GM13977 (cell line): Measurements from ENCODE around the gene MRM2.

ENCODE experiments used
- DNase-seq: peaks from one replicate; pipeline ENCODE4 v3.0.0; 2012; ENCODE audit warnings: low spot score
- CTCF ChIP-seq: IDR thresholded peaks from 2 replicates; pipeline ENCODE4 v1.5.1; 2012; ENCODE audit warnings: mild to moderate bottlenecking, control low read depth; ENCODE audit not compliant: insufficient read depth; ENCODE audit errors: extremely low read depth, missing control alignments
- in situ Hi-C: fragments of 300-500 bp; cut with MboI; formaldehyde crosslinking; loops from one replicate; pipeline ENCODE4 v1.12.0; 2022; ENCODE audit warnings: low sequenced_read_pairs, low pct_unique_long_range_greater_than_20kb, mixed read lengths, inconsistent platforms; ENCODE audit not compliant: unreplicated experiment

Gene MRM2

GRCh38 chr7:2193575-2194305 is 48.3 kb downstream of the MRM2 start:
- DNase-seq, result no peak
- in situ Hi-C loops, result no loop called here
- no peak for TF ChIP-seq CTCF

GRCh38 chr7:2192831-2193534 is 49.0 kb downstream of the MRM2 start:
- in situ Hi-C loops, result no loop called here
- DNase-seq, result no peak
- TF ChIP-seq CTCF, result no peak

- in situ Hi-C loops, result no loop called here
- TF ChIP-seq CTCF, result no peak
- DNase-seq, result no peak
These were observed 51.0 kb downstream of the MRM2 start for GRCh38 chr7:2191016-2191415.

- DNase-seq, result no peak
- in situ Hi-C loops, result no loop called here
- TF ChIP-seq CTCF, result no peak
These were observed 51.5 kb downstream of the MRM2 start for GRCh38 chr7:2190531-2190930.

GRCh38 chr7:2186166-2186565 is 55.8 kb downstream of the MRM2 start:
- in situ Hi-C loops, result no loop called here
- DNase-seq, result no peak

GRCh38 chr7:2185715-2186114 is 56.3 kb downstream of the MRM2 start:
- no peak for TF ChIP-seq CTCF
- DNase-seq, result no peak
- in situ Hi-C loops, result no loop called here

More at GRCh38 chr7:2186166-2186565, 55.8 kb downstream of the MRM2 start:
- TF ChIP-seq CTCF, result no peak
